CD4-positive, alpha-beta T cell treated with Interleukin-21 for 1 hour (primary cell): ENCODE measurements around the gene PDE10A.
"Not testable (repeated sequence)": the region's sequence is repeated elsewhere in the genome, so short reads cannot be mapped to it uniquely, and the experiment has no call there.

Experiments used
- DNase-seq: peaks from one replicate; pipeline ENCODE4 v3.0.0-alpha.2; 2020

PDE10A gene

GRCh38 chr6:165580136-165580535, 82.9 kb downstream of the PDE10A start:
- DNase-seq, result no peak

- no peak for DNase-seq
Measured at GRCh38 chr6:165579151-165579550, 83.9 kb downstream of the PDE10A start.

GRCh38 chr6:165577556-165577955, 85.5 kb downstream of the PDE10A start:
- no peak for DNase-seq

- DNase-seq, result no peak
Measured at GRCh38 chr6:165575158-165575549, 87.9 kb downstream of the PDE10A start.

- DNase-seq, result no peak
Measured at GRCh38 chr6:165574220-165575157, 88.6 kb downstream of the PDE10A start.

- DNase-seq, result no peak
Measured at GRCh38 chr6:165573671-165574070, 89.4 kb downstream of the PDE10A start.

GRCh38 chr6:165571721-165572132, 91.3 kb downstream of the PDE10A start:
- no peak for DNase-seq

- DNase-seq, result no peak
Measured at GRCh38 chr6:165571068-165571682, 91.9 kb downstream of the PDE10A start.

GRCh38 chr6:165568326-165568725, 94.7 kb downstream of the PDE10A start:
- DNase-seq, result no peak

GRCh38 chr6:165566088-165566828, 96.8 kb downstream of the PDE10A start:
- DNase-seq, result no peak

GRCh38 chr6:165562421-165563090, 100.5 kb downstream of the PDE10A start:
- no peak for DNase-seq

- DNase-seq, result no peak
Measured at GRCh38 chr6:165559632-165560031, 103.4 kb downstream of the PDE10A start.

- not testable (repeated sequence) for DNase-seq
Measured at GRCh38 chr6:165558097-165558496, 104.9 kb downstream of the PDE10A start.

- no peak for DNase-seq
Measured at GRCh38 chr6:165557674-165558073, 105.4 kb downstream of the PDE10A start.

GRCh38 chr6:165556116-165556843, 106.8 kb downstream of the PDE10A start:
- DNase-seq, result no peak

GRCh38 chr6:165554644-165555043, 108.4 kb downstream of the PDE10A start:
- DNase-seq, result not testable (repeated sequence)

- no peak for DNase-seq
Measured at GRCh38 chr6:165552248-165552736, 110.7 kb downstream of the PDE10A start.

- no peak for DNase-seq
Measured at GRCh38 chr6:165551828-165552227, 111.2 kb downstream of the PDE10A start.

- no peak for DNase-seq
Measured at GRCh38 chr6:165548450-165548849, 114.6 kb downstream of the PDE10A start.

GRCh38 chr6:165545806-165546205, 117.2 kb downstream of the PDE10A start:
- DNase-seq, result no peak

GRCh38 chr6:165543781-165544180, 119.3 kb downstream of the PDE10A start:
- DNase-seq, result no peak

GRCh38 chr6:165536911-165537310, 126.1 kb downstream of the PDE10A start:
- DNase-seq, result no peak
